GM23338 (cell line): Measurements from ENCODE around the gene SYCE1L.

Experiments
- CREB1 ChIP-seq: fragments of 250-450 bp; sonication (Bioruptor Pico); IDR thresholded peaks from 2 replicates; pipeline ENCODE4 v1.5.0; 2020; ENCODE audit warnings: low read depth, mild to moderate bottlenecking, moderate library complexity
- CTCF ChIP-seq, 2 experiments: fragments of 200-600 bp in 1 of 2; sonication (generic) in 1 of 2; conservative IDR thresholded peaks; 2 replicates each; pipeline versions ENCODE4 v1.5.1 to v1.6.1; 2016 to 2017; ENCODE audit warnings: antibody characterized with exemption in 2 of 2, low read depth in 2 of 2, mild to moderate bottlenecking in 2 of 2, moderate library complexity in 1 of 2
- ETS1 ChIP-seq: IDR thresholded peaks from 2 replicates; pipeline ENCODE4 v1.6.1; 2016; ENCODE audit warnings: antibody characterized with exemption
- EZH2 ChIP-seq: fragments of 200-600 bp; sonication (generic); IDR thresholded peaks from one replicate; pipeline ENCODE4 v1.8.0; 2017; ENCODE audit warnings: antibody characterized with exemption, mild to moderate bottlenecking, low read depth; ENCODE audit not compliant: unreplicated experiment
- EZH2phosphoT487 ChIP-seq: fragments of 200-600 bp; sonication (generic); IDR thresholded peaks from one replicate; pipeline ENCODE4 v1.8.1; 2018; ENCODE audit warnings: antibody characterized with exemption; ENCODE audit not compliant: unreplicated experiment
- JUNB ChIP-seq: IDR thresholded peaks from one replicate; pipeline ENCODE4 v1.6.1; 2016; ENCODE audit warnings: antibody characterized with exemption; ENCODE audit not compliant: unreplicated experiment
- NANOG ChIP-seq: IDR thresholded peaks from 2 replicates; pipeline ENCODE4 v1.6.1; 2016; ENCODE audit warnings: antibody characterized with exemption, borderline replicate concordance
- POLR2AphosphoS5 ChIP-seq: IDR thresholded peaks from 2 replicates; pipeline ENCODE4 v1.6.1; 2016; ENCODE audit warnings: antibody characterized with exemption, low read depth
- REST ChIP-seq: IDR thresholded peaks from one replicate; pipeline ENCODE4 v1.6.1; 2018; ENCODE audit warnings: antibody characterized with exemption; ENCODE audit not compliant: unreplicated experiment
- STAT1 ChIP-seq: IDR thresholded peaks from one replicate; pipeline ENCODE4 v1.6.1; 2016; ENCODE audit warnings: antibody characterized with exemption; ENCODE audit not compliant: unreplicated experiment
- ZNF114 ChIP-seq: fragments of 250-450 bp; sonication (Bioruptor Pico); IDR thresholded peaks from 2 replicates; pipeline ENCODE4 v1.5.0; 2020; ENCODE audit warnings: mild to moderate bottlenecking, moderate library complexity

- TF ChIP-seq CTCF (conservative IDR thresholded peaks at IDR 0.05; ENCODE audit: low read depth in 2 of 2): no peak
- TF ChIP-seq REST: no peak
- TF ChIP-seq EZH2: no peak
- peak; percentile 65 for TF ChIP-seq POLR2AphosphoS5
- no peak for TF ChIP-seq CREB1
- TF ChIP-seq EZH2phosphoT487: no peak
- TF ChIP-seq JUNB: no peak
- TF ChIP-seq STAT1: no peak
- TF ChIP-seq NANOG: no peak
- no peak for TF ChIP-seq ZNF114 (CRISPR knock-in tag)
- TF ChIP-seq ETS1: no peak
Measured at GRCh38 chr16:77212741-77213541, 13.7 kb downstream of the SYCE1L start.
